H9 (cell line): ENCODE results near the gene PPHLN1. TPM values are rescaled to one million over a fixed set of nuclear protein-coding genes. Genes with fewer than 3 reads are reported as not detected.

ENCODE experiments used
- DNase-seq: peaks from one replicate; pipeline ENCODE4 v3.0.0-alpha.2; 2017
- H2AFZ ChIP-seq: one replicate; pipeline ENCODE4 v1.6.1; 2013; ENCODE audit warnings: mild to moderate bottlenecking, low read length, control low read depth, moderate library complexity
- H2AK5ac ChIP-seq: 2 replicates; pipeline ENCODE4 v1.6.1; 2013; ENCODE audit warnings: low read length, control low read depth, mixed read lengths; ENCODE audit not compliant: insufficient read length
- H2BK120ac ChIP-seq: one replicate; pipeline ENCODE4 v1.6.1; 2013; ENCODE audit warnings: low read depth, mild to moderate bottlenecking, low read length, control low read depth, inconsistent platforms; ENCODE audit not compliant: poor library complexity, severe bottlenecking
- H2BK12ac ChIP-seq: 2 replicates; pipeline ENCODE4 v1.6.1; 2013; ENCODE audit warnings: low read length, control low read depth, mixed read lengths, low read depth; ENCODE audit not compliant: insufficient read length
- H2BK15ac ChIP-seq: 2 replicates; pipeline ENCODE4 v1.6.1; 2013; ENCODE audit warnings: low read depth, low read length, control low read depth
- H2BK20ac ChIP-seq: one replicate; pipeline ENCODE4 v1.6.1; 2013; ENCODE audit warnings: low read depth, mild to moderate bottlenecking, low read length, control low read depth, inconsistent platforms; ENCODE audit not compliant: poor library complexity, severe bottlenecking
- H2BK5ac ChIP-seq: 2 replicates; pipeline ENCODE4 v1.6.1; 2013; ENCODE audit warnings: low read length, control low read depth, mixed read lengths; ENCODE audit not compliant: insufficient read length
- H3K14ac ChIP-seq: 2 replicates; pipeline ENCODE4 v1.6.1; 2013; ENCODE audit warnings: low read length, control low read depth; ENCODE audit not compliant: insufficient read depth
- H3K18ac ChIP-seq: 2 replicates; pipeline ENCODE4 v1.6.1; 2013; ENCODE audit warnings: low read depth, mild to moderate bottlenecking, mixed read lengths, low read length, control low read depth; ENCODE audit not compliant: insufficient read length
- H3K23ac ChIP-seq: 2 replicates; pipeline ENCODE4 v1.6.1; 2013; ENCODE audit warnings: low read length, control low read depth, mixed read lengths, low read depth; ENCODE audit not compliant: insufficient read length
- H3K23me2 ChIP-seq: 2 replicates; pipeline ENCODE4 v1.6.1; 2013; ENCODE audit warnings: low read depth, mild to moderate bottlenecking, mixed read lengths, low read length, control low read depth; ENCODE audit not compliant: insufficient read length, poor library complexity, severe bottlenecking
- H3K27ac ChIP-seq: 2 replicates; pipeline ENCODE4 v1.5.1; 2013; ENCODE audit warnings: low read length, control low read depth, mixed read lengths, low read depth; ENCODE audit not compliant: insufficient read length
- H3K27me3 ChIP-seq: 2 replicates; pipeline ENCODE4 v1.6.1; 2013; ENCODE audit warnings: low read length, control low read depth, inconsistent platforms; ENCODE audit not compliant: insufficient read depth
- H3K4ac ChIP-seq: 2 replicates; pipeline ENCODE4 v1.6.1; 2013; ENCODE audit warnings: low read depth, mild to moderate bottlenecking, control low read depth, inconsistent platforms, low read length, moderate library complexity
- H3K4me1 ChIP-seq: 2 replicates; pipeline ENCODE4 v1.6.1; 2013; ENCODE audit warnings: low read length, control low read depth, inconsistent platforms; ENCODE audit not compliant: insufficient read depth
- H3K4me2 ChIP-seq: 2 replicates; pipeline ENCODE4 v1.6.1; 2013; ENCODE audit warnings: low read length, control low read depth, mixed read lengths; ENCODE audit not compliant: insufficient read length, insufficient read depth
- H3K56ac ChIP-seq: 2 replicates; pipeline ENCODE4 v1.6.1; 2013; ENCODE audit warnings: low read depth, mild to moderate bottlenecking, mixed read lengths, low read length, control low read depth; ENCODE audit not compliant: insufficient read length
- H3K79me1 ChIP-seq: 2 replicates; pipeline ENCODE4 v1.6.1; 2013; ENCODE audit warnings: low read depth, mild to moderate bottlenecking, moderate library complexity, low read length, control low read depth, inconsistent platforms; ENCODE audit not compliant: insufficient read depth, poor library complexity, severe bottlenecking
- H3K79me2 ChIP-seq: 2 replicates; pipeline ENCODE4 v1.6.1; 2013; ENCODE audit warnings: low read length, control low read depth, inconsistent platforms; ENCODE audit not compliant: insufficient read depth
- H3K9ac ChIP-seq: 2 replicates; pipeline ENCODE4 v1.6.1; 2013; ENCODE audit warnings: low read length, control low read depth, mixed read lengths; ENCODE audit not compliant: insufficient read length; ENCODE audit errors: extremely low read depth
- H3K9me3 ChIP-seq: one replicate; pipeline ENCODE4 v1.6.1; 2013; ENCODE audit warnings: low read depth, low read length, inconsistent platforms; ENCODE audit not compliant: control insufficient read depth
- H3T11ph ChIP-seq: one replicate; pipeline ENCODE4 v1.6.1; 2013; ENCODE audit warnings: mild to moderate bottlenecking, low read length, control low read depth, inconsistent platforms
- H4K20me1 ChIP-seq: one replicate; pipeline ENCODE4 v1.6.1; 2013; ENCODE audit not compliant: control insufficient read depth, insufficient read length, insufficient read depth
- H4K5ac ChIP-seq: 2 replicates; pipeline ENCODE4 v1.6.1; 2013; ENCODE audit warnings: low read depth, mild to moderate bottlenecking, mixed read lengths, low read length, control low read depth; ENCODE audit not compliant: insufficient read length
- H4K8ac ChIP-seq: replicated peaks from 2 replicates; pipeline ENCODE4 v1.6.1; 2013; ENCODE audit warnings: low read length, control low read depth, mixed read lengths, low read depth; ENCODE audit not compliant: insufficient read length
- H4K91ac ChIP-seq: 2 replicates; pipeline ENCODE4 v1.6.1; 2013; ENCODE audit warnings: low read depth, mild to moderate bottlenecking, moderate library complexity, mixed read lengths, low read length, control low read depth; ENCODE audit not compliant: insufficient read length
- H3K27ac Mint-ChIP-seq, 3 experiments: 2 replicates in 2 of 3; 3 replicates in 1 of 3; pipeline ENCODE4 v1.8.0; 2020 to 2021; ENCODE audit warnings: mixed read lengths in 3 of 3, mild to moderate bottlenecking in 1 of 3, moderate library complexity in 1 of 3
- H3K27me3 Mint-ChIP-seq: 2 replicates; pipeline ENCODE4 v1.8.0; 2021; ENCODE audit warnings: low read depth, mild to moderate bottlenecking, moderate library complexity, mixed read lengths
- H3K36me3 Mint-ChIP-seq, 3 experiments: 2 replicates in 2 of 3; 3 replicates in 1 of 3; pipeline ENCODE4 v1.8.0; 2020 to 2021; ENCODE audit warnings: low read depth in 3 of 3, mixed read lengths in 3 of 3; ENCODE audit not compliant: insufficient read depth in 1 of 3
- H3K4me1 Mint-ChIP-seq, 2 experiments: 2 replicates each; pipeline ENCODE4 v1.8.0; 2020; ENCODE audit warnings: mixed read lengths in 2 of 2
- H3K4me3 Mint-ChIP-seq, 2 experiments: 2 replicates in 1 of 2; 3 replicates in 1 of 2; pipeline ENCODE4 v1.8.0; 2020 to 2021; ENCODE audit warnings: mild to moderate bottlenecking in 2 of 2, mixed read lengths in 2 of 2, moderate library complexity in 1 of 2
- H3K9me3 Mint-ChIP-seq, 2 experiments: 2 replicates in 1 of 2; 3 replicates in 1 of 2; pipeline ENCODE4 v1.8.0; 2020; ENCODE audit warnings: mild to moderate bottlenecking in 2 of 2, mixed read lengths in 2 of 2, moderate library complexity in 1 of 2
- CTCF ChIP-seq: fragments of 200-600 bp; sonication (generic); conservative IDR thresholded peaks from 3 replicates; pipeline ENCODE4 v1.8.0; 2021; ENCODE audit warnings: antibody characterized with exemption, mild to moderate bottlenecking
- WGBS: extraction: QIAGEN DNeasy Blood & Tissue Kit; methylation state at CpG from one replicate; pipeline ENCODE4 v1.1.7; 2013; ENCODE audit warnings: missing lambda C conversion rate, low lambda C conversion rate, mixed read lengths; ENCODE audit not compliant: insufficient read length; ENCODE audit errors: extremely low coverage; 5-methylcytosine and 5-hydroxymethylcytosine counted together
- total RNA-seq: library from RNA; stranded (reverse); gene quantifications from 2 replicates; pipeline ENCODE4 v1.2.1, GENCODE V29; 2021

PPHLN1 gene
- total RNA-seq, 1 experiment from 2014 or later: 66.2 TPM

GRCh38 chr12:42394429-42394828 is 68.5 kb downstream of the PPHLN1 start:
- H3K18ac ChIP-seq: no peak overlapping the region
- H4K20me1 ChIP-seq: no peaks in the 10 kb centered on the region
- no peak overlapping the region for H3K23ac ChIP-seq
- no peak overlapping the region for H3K27ac Mint-ChIP-seq
- H2AK5ac ChIP-seq: no peak overlapping the region
- no peak overlapping the region for H2BK12ac ChIP-seq
- no peak overlapping the region for H2BK20ac ChIP-seq
- no peak overlapping the region for H4K8ac ChIP-seq
- no peak overlapping the region for H3K4ac ChIP-seq
- no peak overlapping the region for H4K91ac ChIP-seq
- no peaks in the 10 kb centered on the region for H3K23me2 ChIP-seq
- H3K9ac ChIP-seq: no peak overlapping the region
- no peak overlapping the region for H3K56ac ChIP-seq
- H2BK120ac ChIP-seq: no peak overlapping the region
- no peak overlapping the region for H2BK5ac ChIP-seq
- no peak overlapping the region for H2AFZ ChIP-seq
- H3K27me3 Mint-ChIP-seq: no peaks in the 10 kb centered on the region
- no peaks in the 10 kb centered on the region for H3K4me1 Mint-ChIP-seq
- H3K79me1 ChIP-seq: no peaks in the 10 kb centered on the region
- no peak overlapping the region for H3K4me3 Mint-ChIP-seq
- H3K36me3 Mint-ChIP-seq: peaks cover 3 to 27% (median 15%) of the 10 kb centered on the region in 3 experiments; a peak in 6 of 7 replicates
- DNase-seq: no peak
- no peak overlapping the region for H3T11ph ChIP-seq
- H3K79me2 ChIP-seq: no peaks in the 10 kb centered on the region
- H3K4me2 ChIP-seq: no peak overlapping the region
- no CpG with 5 or more reads among the region's 2 CpGs for WGBS
- no peaks in the 10 kb centered on the region for H3K9me3 Mint-ChIP-seq
- no peaks in the 10 kb centered on the region for H3K9me3 ChIP-seq
- H3K14ac ChIP-seq: no peak overlapping the region
- H3K27me3 ChIP-seq: no peaks in the 10 kb centered on the region
- H2BK15ac ChIP-seq: no peak overlapping the region
- TF ChIP-seq CTCF: no peak
- no peak overlapping the region for H4K5ac ChIP-seq
- no peaks in the 10 kb centered on the region for H3K4me1 ChIP-seq
- H3K27ac ChIP-seq: no peak overlapping the region
